HG03571 (cell line): ENCODE results near the gene CLRN3.

Experiments used
- ATAC-seq: cut with Tn5 transposase; IDR thresholded peaks from one replicate; pipeline ENCODE4 v1.9.1; 2021; ENCODE audit not compliant: unreplicated experiment

Gene CLRN3

GRCh38 chr10:127919418-127920271 lies 26.9 kb upstream of the CLRN3 start:
- no peak for ATAC-seq

- no peak for ATAC-seq
Observed at GRCh38 chr10:127918572-127918971, 25.8 kb upstream of the CLRN3 start.

- no peak for ATAC-seq
Observed at GRCh38 chr10:127916826-127917225, 24.1 kb upstream of the CLRN3 start.

GRCh38 chr10:127915324-127915723 lies 22.6 kb upstream of the CLRN3 start:
- ATAC-seq, result no peak

- ATAC-seq, result no peak
Observed at GRCh38 chr10:127913368-127913759, 20.6 kb upstream of the CLRN3 start.

- no peak for ATAC-seq
Observed at GRCh38 chr10:127912607-127913367, 20.0 kb upstream of the CLRN3 start.

GRCh38 chr10:127911867-127912257 lies 19.1 kb upstream of the CLRN3 start:
- ATAC-seq, result no peak

GRCh38 chr10:127911218-127911866 lies 18.6 kb upstream of the CLRN3 start:
- no peak for ATAC-seq

GRCh38 chr10:127910464-127910770 lies 17.7 kb upstream of the CLRN3 start:
- no peak for ATAC-seq

GRCh38 chr10:127909716-127910463 lies 17.1 kb upstream of the CLRN3 start:
- no peak for ATAC-seq

- no peak for ATAC-seq
Observed at GRCh38 chr10:127908959-127909267, 16.2 kb upstream of the CLRN3 start.

- ATAC-seq, result no peak
Observed at GRCh38 chr10:127908106-127908958, 15.6 kb upstream of the CLRN3 start.

- ATAC-seq, result no peak
Observed at GRCh38 chr10:127907411-127908105, 14.8 kb upstream of the CLRN3 start.

GRCh38 chr10:127906548-127907377 lies 14.0 kb upstream of the CLRN3 start, which contains the start of gene PTPRE:
TSS of gene PTPRE (plus strand) at chr10:127907103. CDS start at chr10:128040882, 133,779 bp downstream.
- ATAC-seq, result peak; percentile 79

- no peak for ATAC-seq
Observed at GRCh38 chr10:127905848-127906261, 13.1 kb upstream of the CLRN3 start.

- ATAC-seq, result no peak
Observed at GRCh38 chr10:127905001-127905847, 12.5 kb upstream of the CLRN3 start.

- ATAC-seq, result no peak
Observed at GRCh38 chr10:127904311-127905000, 11.7 kb upstream of the CLRN3 start.
